Peyer's patch (tissue), 4 donors: Measurements from ENCODE around the gene PLD1.

Experiments used
- POLR2A ChIP-seq, 2 donors: fragments of 450-650 bp; IDR thresholded peaks; one replicate each; pipeline ENCODE4 v1.5.1; 2017; ENCODE audit warnings: antibody characterized with exemption in 2 of 2, mild to moderate bottlenecking in 2 of 2, moderate library complexity in 2 of 2
- TF ChIP-seq, protein P1 (sequence below), 6 experiments: fragments of 450-650 bp in 4 of 6; fragments of 200-600 bp in 2 of 6; sonication (generic) in 1 of 6; IDR thresholded peaks; one replicate each; pipeline ENCODE4 v1.5.1; 2017 to 2019; ENCODE audit warnings: antibody characterized with exemption in 6 of 6, mild to moderate bottlenecking in 3 of 6, moderate library complexity in 1 of 6

DNA sequence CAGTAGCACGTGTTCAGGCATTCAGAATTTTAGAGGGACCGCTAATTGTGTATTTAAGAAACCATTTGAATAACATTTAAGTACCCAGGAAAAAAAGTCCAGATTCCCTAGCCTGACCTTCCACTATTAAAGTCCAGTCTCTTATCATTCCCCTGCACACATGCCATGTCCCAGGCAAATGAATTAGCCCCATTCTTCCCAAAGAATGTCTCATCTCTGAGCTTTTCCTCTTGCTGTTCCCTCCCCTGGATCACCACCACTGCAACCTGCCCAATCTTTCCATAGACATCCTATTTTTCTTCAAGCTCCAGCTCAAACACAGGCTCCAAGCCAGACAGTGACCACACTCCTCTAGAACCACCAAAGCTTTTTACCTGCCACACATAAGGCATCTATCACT lies 25.9 kb downstream of the PLD1 start:
- TF ChIP-seq, protein P1, sequence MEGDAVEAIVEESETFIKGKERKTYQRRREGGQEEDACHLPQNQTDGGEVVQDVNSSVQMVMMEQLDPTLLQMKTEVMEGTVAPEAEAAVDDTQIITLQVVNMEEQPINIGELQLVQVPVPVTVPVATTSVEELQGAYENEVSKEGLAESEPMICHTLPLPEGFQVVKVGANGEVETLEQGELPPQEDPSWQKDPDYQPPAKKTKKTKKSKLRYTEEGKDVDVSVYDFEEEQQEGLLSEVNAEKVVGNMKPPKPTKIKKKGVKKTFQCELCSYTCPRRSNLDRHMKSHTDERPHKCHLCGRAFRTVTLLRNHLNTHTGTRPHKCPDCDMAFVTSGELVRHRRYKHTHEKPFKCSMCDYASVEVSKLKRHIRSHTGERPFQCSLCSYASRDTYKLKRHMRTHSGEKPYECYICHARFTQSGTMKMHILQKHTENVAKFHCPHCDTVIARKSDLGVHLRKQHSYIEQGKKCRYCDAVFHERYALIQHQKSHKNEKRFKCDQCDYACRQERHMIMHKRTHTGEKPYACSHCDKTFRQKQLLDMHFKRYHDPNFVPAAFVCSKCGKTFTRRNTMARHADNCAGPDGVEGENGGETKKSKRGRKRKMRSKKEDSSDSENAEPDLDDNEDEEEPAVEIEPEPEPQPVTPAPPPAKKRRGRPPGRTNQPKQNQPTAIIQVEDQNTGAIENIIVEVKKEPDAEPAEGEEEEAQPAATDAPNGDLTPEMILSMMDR (IDR thresholded peaks at IDR 0.05): no peak
- TF ChIP-seq POLR2A (IDR thresholded peaks at IDR 0.05): no peak
